ENCODE results near the gene KLF7. TPM values are rescaled to one million over a fixed set of nuclear protein-coding genes. Genes with fewer than 3 reads are reported as not detected.

KLF7 gene
- total and polyA plus RNA-seq, 2 donors (not counting 3 experiments of a cell fraction or from before 2014, with no cell fraction given), result 32.8 to 42.9 TPM

GRCh38 chr2:207151048-207151447 lies 14.7 kb downstream of the KLF7 start:
- Histone ChIP-seq H3K9me3 (replicated peaks; ENCODE audit: control insufficient read depth, insufficient read depth, low read length) (no peaks in the 10 kb centered on the region), H3K4me1 (ENCODE audit: control insufficient read depth, extremely low read depth, insufficient read depth, low read length) (peaks cover 71% of the 10 kb centered on the region), H3K27ac (ENCODE audit: insufficient read depth, low read depth, low read length) (no peak overlapping the region), H3K79me2 (ENCODE audit: control insufficient read depth, insufficient read depth, low read length) (peaks cover 99% of the 10 kb centered on the region), H3K4me3 (replicated peaks in 1 of 3; ENCODE audit: insufficient read depth in 1 of 3, low read depth in 1 of 3, low read length in 3 of 3) (no peak overlapping the region), H3K4me2 (ENCODE audit: insufficient read depth, low read length) (peak overlapping the region; percentile 5), H4K20me1 (replicated peaks; ENCODE audit: control insufficient read depth, extremely low read depth, insufficient read depth, low read length) (no peaks in the 10 kb centered on the region), H2AFZ (ENCODE audit: low read depth, low read length) (no peak overlapping the region), H3K36me3 (ENCODE audit: control insufficient read depth in 2 of 2, extremely low read depth in 1 of 2, insufficient read depth in 2 of 2, low read length in 2 of 2) (peaks cover 0 to 2% of the 10 kb centered on the region in 2 experiments), H3K9ac (replicated peaks; ENCODE audit: extremely low read depth, insufficient read depth, low read length) (no peak overlapping the region), H3K27me3 (ENCODE audit: control insufficient read depth in 2 of 2, insufficient read depth in 2 of 2, low read length in 2 of 2) (no peaks in the 10 kb centered on the region), H3K9me1 (replicated peaks; ENCODE audit: control insufficient read depth, extremely low read depth, insufficient read depth, low read length) (no peaks in the 10 kb centered on the region)
- dilution Hi-C loops (cut with MboI; ENCODE audit: extremely low pct_ligation_motif_present, low sequenced_read_pairs) (no loop called here), intact Hi-C loops (cut with micrococcal nuclease) (no loop called here)
- no TSS peak for BruUV-seq (replicated peaks)
- no peak for TF ChIP-seq POLR2AphosphoS5 (IDR thresholded peaks at IDR 0.05; ENCODE audit: insufficient read depth, low read depth, low read length)
- TF ChIP-seq EZH2 (IDR thresholded peaks at IDR 0.05; ENCODE audit: borderline replicate concordance, low read depth, low read length, severe bottlenecking), result no peak
- TF ChIP-seq MAX (IDR thresholded peaks at IDR 0.05; ENCODE audit: insufficient read depth, insufficient read length), result no peak
- TF ChIP-seq, protein P1, sequence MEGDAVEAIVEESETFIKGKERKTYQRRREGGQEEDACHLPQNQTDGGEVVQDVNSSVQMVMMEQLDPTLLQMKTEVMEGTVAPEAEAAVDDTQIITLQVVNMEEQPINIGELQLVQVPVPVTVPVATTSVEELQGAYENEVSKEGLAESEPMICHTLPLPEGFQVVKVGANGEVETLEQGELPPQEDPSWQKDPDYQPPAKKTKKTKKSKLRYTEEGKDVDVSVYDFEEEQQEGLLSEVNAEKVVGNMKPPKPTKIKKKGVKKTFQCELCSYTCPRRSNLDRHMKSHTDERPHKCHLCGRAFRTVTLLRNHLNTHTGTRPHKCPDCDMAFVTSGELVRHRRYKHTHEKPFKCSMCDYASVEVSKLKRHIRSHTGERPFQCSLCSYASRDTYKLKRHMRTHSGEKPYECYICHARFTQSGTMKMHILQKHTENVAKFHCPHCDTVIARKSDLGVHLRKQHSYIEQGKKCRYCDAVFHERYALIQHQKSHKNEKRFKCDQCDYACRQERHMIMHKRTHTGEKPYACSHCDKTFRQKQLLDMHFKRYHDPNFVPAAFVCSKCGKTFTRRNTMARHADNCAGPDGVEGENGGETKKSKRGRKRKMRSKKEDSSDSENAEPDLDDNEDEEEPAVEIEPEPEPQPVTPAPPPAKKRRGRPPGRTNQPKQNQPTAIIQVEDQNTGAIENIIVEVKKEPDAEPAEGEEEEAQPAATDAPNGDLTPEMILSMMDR (IDR thresholded peaks at IDR 0.05; ENCODE audit: extremely low read depth in 1 of 2, insufficient read depth in 1 of 2, low read depth in 1 of 2, low read length in 2 of 2), result no peak
- no peak for TF ChIP-seq JUN (IDR thresholded peaks at IDR 0.05; ENCODE audit: borderline replicate concordance, insufficient read depth, insufficient read length, low read depth)
- TF ChIP-seq GATA2 (IDR thresholded peaks at IDR 0.05; ENCODE audit: insufficient read depth, insufficient read length, low read depth, low read length), result no peak
- no peak for TF ChIP-seq POLR2A (IDR thresholded peaks at IDR 0.05; ENCODE audit: low read depth, low read length)
- no peak for TF ChIP-seq FOS (IDR thresholded peaks at IDR 0.05; ENCODE audit: borderline replicate concordance, insufficient read depth, low read length)
- TF ChIP-seq MYC (IDR thresholded peaks at IDR 0.05; ENCODE audit: low read depth, low read length), result no peak
- POLR2A ChIA-PET, result interaction anchor here (0.8 kb wide), 1 partner anchor 13 kb away, joined by 3 read pairs; no protein-coding TSS in a partner anchor
- no peak for DNase-seq (ENCODE audit: low read depth, low spot score)
- CTCF ChIA-PET, result no interaction called here
- FAIRE-seq, result no peak
